Activated naive CD4-positive, alpha-beta T cell treated with anti-CD3 and anti-CD28 coated beads for 36 hours (primary cell): ENCODE measurements around the gene ADSL. TPM values are rescaled to one million over a fixed set of nuclear protein-coding genes. Genes with fewer than 3 reads are reported as not detected.
A peak's percentile ranks its signal among the peaks of the same experiment; 100 is the strongest.

Source experiments
- CTCF ChIA-PET: fragments of 350-600 bp; sonication (Branson Sonifier 250); formaldehyde crosslinking; loops from one replicate; lab custom pipeline; 2021; ENCODE audit warnings: antibody characterized with exemption; lab: Charles Lee
- DNase-seq: peaks from one replicate; pipeline ENCODE4 v3.0.0-alpha.2; 2020
- H3K27ac Mint-ChIP-seq: one replicate; pipeline ENCODE4 v1.8.0; 2021; ENCODE audit warnings: mild to moderate bottlenecking, mixed read lengths
- H3K27me3 Mint-ChIP-seq: one replicate; pipeline ENCODE4 v1.8.0; 2021; ENCODE audit warnings: low read depth, mixed read lengths
- H3K36me3 Mint-ChIP-seq: one replicate; pipeline ENCODE4 v1.8.0; 2021; ENCODE audit warnings: low read depth, mixed read lengths
- H3K4me1 Mint-ChIP-seq: one replicate; pipeline ENCODE4 v1.8.0; 2021; ENCODE audit warnings: low read depth, mixed read lengths
- H3K4me3 Mint-ChIP-seq: one replicate; pipeline ENCODE4 v1.8.0; 2021; ENCODE audit warnings: mild to moderate bottlenecking, moderate library complexity, mixed read lengths
- H3K9me3 Mint-ChIP-seq: one replicate; pipeline ENCODE4 v1.8.0; 2021; ENCODE audit warnings: mixed read lengths
- intact Hi-C: fragments of 100-400 bp; cut with micrococcal nuclease; formaldehyde crosslinking; loops from one replicate; pipeline ENCODE4 v1.15.1; 2023
- total RNA-seq, 2 experiments: library from RNA; stranded (reverse); gene quantifications; one replicate each; pipeline ENCODE4 v1.2.3, GENCODE V29; 2021

Gene ADSL
- total RNA-seq, 2 experiments from 2014 or later = 125 to 129 TPM

- Mint-ChIP-seq H3K4me3 (no peak overlapping the region), H3K27ac (peak overlapping the region; percentile 1), H3K9me3 (no peaks in the 10 kb centered on the region), H3K4me1 (peaks cover 25% of the 10 kb centered on the region), H3K27me3 (no peaks in the 10 kb centered on the region), H3K36me3 (peaks cover 51% of the 10 kb centered on the region)
- intact Hi-C loops = no loop called here
- CTCF ChIA-PET = no interaction called here
- DNase-seq = no peak
These were observed 33.3 kb upstream of the ADSL start for GRCh38 chr22:40313007-40313406.

- Mint-ChIP-seq H3K36me3 (peaks cover 44% of the 10 kb centered on the region), H3K27me3 (no peaks in the 10 kb centered on the region), H3K4me1 (peaks cover 15% of the 10 kb centered on the region), H3K27ac (peak overlapping the region; percentile 43), H3K4me3 (no peak overlapping the region), H3K9me3 (no peaks in the 10 kb centered on the region)
- intact Hi-C loops = no loop called here
- CTCF ChIA-PET = no interaction called here
- no peak for DNase-seq
These were observed 32.3 kb upstream of the ADSL start for GRCh38 chr22:40314041-40314440.

GRCh38 chr22:40320687-40321086, 25.6 kb upstream of the ADSL start:
- intact Hi-C loops = no loop called here
- no peaks in the 10 kb centered on the region for H3K9me3 Mint-ChIP-seq
- H3K4me3 Mint-ChIP-seq = no peak overlapping the region
- DNase-seq = no peak
- H3K4me1 Mint-ChIP-seq = peaks cover 46% of the 10 kb centered on the region
- peak overlapping the region; percentile 10 for H3K27ac Mint-ChIP-seq
- peaks cover 40% of the 10 kb centered on the region for H3K36me3 Mint-ChIP-seq
- CTCF ChIA-PET = interaction anchor here (1.0 to 1.5 kb wide), 2 partner anchors 13 to 27 kb away, joined by 3 to 5 read pairs; no protein-coding TSS in a partner anchor
- no peaks in the 10 kb centered on the region for H3K27me3 Mint-ChIP-seq

GRCh38 chr22:40322021-40322420, 24.3 kb upstream of the ADSL start:
- Mint-ChIP-seq H3K4me1 (peaks cover 53% of the 10 kb centered on the region), H3K27me3 (no peaks in the 10 kb centered on the region), H3K9me3 (no peaks in the 10 kb centered on the region), H3K36me3 (peaks cover 29% of the 10 kb centered on the region), H3K4me3 (no peak overlapping the region), H3K27ac (peak overlapping the region; percentile 14)
- intact Hi-C loops = no loop called here
- DNase-seq = no peak
- CTCF ChIA-PET = no interaction called here

GRCh38 chr22:40322818-40323447, 23.4 kb upstream of the ADSL start:
- H3K4me1 Mint-ChIP-seq = peaks cover 62% of the 10 kb centered on the region
- no peak overlapping the region for H3K4me3 Mint-ChIP-seq
- no peaks in the 10 kb centered on the region for H3K27me3 Mint-ChIP-seq
- intact Hi-C loops = no loop called here
- H3K36me3 Mint-ChIP-seq = peaks cover 21% of the 10 kb centered on the region
- DNase-seq = no peak
- no peak overlapping the region for H3K27ac Mint-ChIP-seq
- no peaks in the 10 kb centered on the region for H3K9me3 Mint-ChIP-seq
- CTCF ChIA-PET = interaction anchor here (0.5 to 0.6 kb wide), 2 partner anchors 385 to 900 kb away, joined by 3 read pairs; no protein-coding TSS in a partner anchor

GRCh38 chr22:40323681-40324171, 22.6 kb upstream of the ADSL start:
- Mint-ChIP-seq H3K4me1 (peaks cover 67% of the 10 kb centered on the region), H3K27ac (peak overlapping the region; percentile 90), H3K9me3 (no peaks in the 10 kb centered on the region), H3K4me3 (peak overlapping the region; percentile 72), H3K36me3 (peaks cover 19% of the 10 kb centered on the region), H3K27me3 (no peaks in the 10 kb centered on the region)
- CTCF ChIA-PET = interaction anchor here (0.7 to 1.0 kb wide), 3 partner anchors 22 to 33 kb away, joined by 3 to 4 read pairs (median 3); partner anchors contain the start of gene ADSL
- intact Hi-C loops = loop anchor here (2.0 kb wide), 1 partner anchor 147 kb away; the partner anchor contains the start of gene TNRC6B
- peak; percentile 54 for DNase-seq

GRCh38 chr22:40324468-40325305, 21.6 kb upstream of the ADSL start:
- CTCF ChIA-PET = interaction anchor here (0.6 to 2.6 kb wide), 6 partner anchors 21 to 199 kb away, joined by 3 to 10 read pairs (median 4); partner anchors contain the start of gene ADSL
- intact Hi-C loops = loop anchor here (1.0 to 5.0 kb wide), 5 partner anchors 9 to 267 kb away; partner anchors contain the start of genes ADSL and TNRC6B
- Mint-ChIP-seq H3K36me3 (peaks cover 19% of the 10 kb centered on the region), H3K9me3 (no peaks in the 10 kb centered on the region), H3K27ac (peak overlapping the region; percentile 90), H3K4me1 (peaks cover 75% of the 10 kb centered on the region), H3K4me3 (peak overlapping the region; percentile 72), H3K27me3 (no peaks in the 10 kb centered on the region)
- peak; percentile 56 for DNase-seq

- Mint-ChIP-seq H3K27me3 (no peaks in the 10 kb centered on the region), H3K27ac (peak overlapping the region; percentile 90)
These were observed 21.0 kb upstream of the ADSL start for GRCh38 chr22:40325315-40325714.

GRCh38 chr22:40326905-40327735, 19.2 kb upstream of the ADSL start:
- CTCF ChIA-PET = interaction anchor here (0.7 to 2.6 kb wide), 5 partner anchors 19 to 575 kb away, joined by 3 to 8 read pairs (median 4); partner anchors contain the start of genes ADSL and TNRC6B
- intact Hi-C loops = loop anchor here (5.0 kb wide), 1 partner anchor 270 kb away; no protein-coding TSS in a partner anchor
- peak overlapping the region; percentile 2 for H3K4me3 Mint-ChIP-seq
- no peaks in the 10 kb centered on the region for H3K9me3 Mint-ChIP-seq
- peaks cover 8% of the 10 kb centered on the region for H3K36me3 Mint-ChIP-seq
- no peaks in the 10 kb centered on the region for H3K27me3 Mint-ChIP-seq
- H3K27ac Mint-ChIP-seq = peak overlapping the region; percentile 68
- no peak for DNase-seq
- peaks cover 83% of the 10 kb centered on the region for H3K4me1 Mint-ChIP-seq

More at GRCh38 chr22:40325315-40325714, 21.0 kb upstream of the ADSL start:
- peaks cover 19% of the 10 kb centered on the region for H3K36me3 Mint-ChIP-seq
- H3K4me3 Mint-ChIP-seq = peak overlapping the region; percentile 72
- peak; percentile 81 for DNase-seq
- intact Hi-C loops = loop anchor here (1.0 to 5.0 kb wide), 5 partner anchors 8 to 268 kb away; partner anchors contain the start of genes ADSL and TNRC6B
- peaks cover 80% of the 10 kb centered on the region for H3K4me1 Mint-ChIP-seq
- CTCF ChIA-PET = interaction anchor here (0.6 to 2.6 kb wide), 4 partner anchors 20 to 117 kb away, joined by 3 to 10 read pairs (median 6); partner anchors contain the start of gene ADSL
- no peaks in the 10 kb centered on the region for H3K9me3 Mint-ChIP-seq

- Mint-ChIP-seq H3K27ac (no peak overlapping the region), H3K36me3 (no peaks in the 10 kb centered on the region), H3K4me3 (no peak overlapping the region), H3K4me1 (peaks cover 87% of the 10 kb centered on the region), H3K27me3 (no peaks in the 10 kb centered on the region), H3K9me3 (no peaks in the 10 kb centered on the region)
- intact Hi-C loops = loop anchor here (5.0 kb wide), 1 partner anchor 272 kb away; no protein-coding TSS in a partner anchor
- DNase-seq = no peak
- CTCF ChIA-PET = interaction anchor here (0.7 to 0.8 kb wide), 2 partner anchors 19 to 84 kb away, joined by 3 to 4 read pairs; no protein-coding TSS in a partner anchor
These were observed 17.5 kb upstream of the ADSL start for GRCh38 chr22:40328546-40329456.
